ENCODE data around the gene ZFAND2B.
A peak's percentile ranks its signal among the peaks of the same experiment; 100 is the strongest.
"Not testable (repeated sequence)": the region's sequence is repeated elsewhere in the genome, so short reads cannot be mapped to it uniquely, and the experiment has no call there.

The ZFAND2B gene

GRCh38 chr2:219253753-219254589, 47.4 kb downstream of the ZFAND2B start, which contains the start of gene TUBA4A:
Gene TUBA4A (minus strand): TSS chr2:219253918. CDS start chr2:219253858, 60 bp downstream.
- peak; percentile 91 for DNase-seq

GRCh38 chr2:219254590-219255201, 48.1 kb downstream of the ZFAND2B start:
- DNase-seq, result peak; percentile 46

GRCh38 chr2:219258942-219259341, 52.4 kb downstream of the ZFAND2B start:
- not testable (repeated sequence) for DNase-seq

Measured in activated naive CD4-positive, alpha-beta T cell treated with anti-CD3 and anti-CD28 coated beads, Interleukin-2, amount 50 U/mL, for 16 hours (primary cell).